Stimulated activated CD8-positive, alpha-beta memory T cell treated with anti-CD3 and anti-CD28 coated beads, Interleukin-4, amount 100 ng/mL, for 4 hours (primary cell): ENCODE data around the gene ADAMTS14.

ENCODE experiments used
- DNase-seq, 2 donors: peaks; one replicate each; pipeline ENCODE4 v3.0.0-alpha.2; 2020; ENCODE audit warnings: low read depth in 2 of 2, low spot score in 1 of 2

The ADAMTS14 gene

DNA sequence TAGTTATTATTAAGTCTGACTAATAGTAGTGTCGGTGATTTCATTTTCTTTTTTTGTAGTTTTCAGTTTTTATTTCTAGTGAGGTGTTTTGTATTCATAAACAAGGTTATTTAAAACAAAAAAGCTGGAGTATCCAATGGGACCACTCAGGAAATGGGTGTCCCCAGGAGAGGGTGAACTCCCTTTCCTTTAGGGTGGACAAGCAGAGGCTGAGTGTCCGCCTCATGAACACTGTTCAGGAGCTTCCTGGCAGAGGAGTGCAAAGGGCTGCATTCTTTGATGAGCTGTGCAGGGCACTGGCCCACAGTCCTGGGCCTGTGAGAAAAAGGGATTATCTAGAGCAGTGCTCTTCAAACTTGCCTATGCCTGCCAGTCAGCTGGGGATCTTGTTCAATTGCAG lies 56.0 kb downstream of the ADAMTS14 start:
- DNase-seq = no peak

DNA sequence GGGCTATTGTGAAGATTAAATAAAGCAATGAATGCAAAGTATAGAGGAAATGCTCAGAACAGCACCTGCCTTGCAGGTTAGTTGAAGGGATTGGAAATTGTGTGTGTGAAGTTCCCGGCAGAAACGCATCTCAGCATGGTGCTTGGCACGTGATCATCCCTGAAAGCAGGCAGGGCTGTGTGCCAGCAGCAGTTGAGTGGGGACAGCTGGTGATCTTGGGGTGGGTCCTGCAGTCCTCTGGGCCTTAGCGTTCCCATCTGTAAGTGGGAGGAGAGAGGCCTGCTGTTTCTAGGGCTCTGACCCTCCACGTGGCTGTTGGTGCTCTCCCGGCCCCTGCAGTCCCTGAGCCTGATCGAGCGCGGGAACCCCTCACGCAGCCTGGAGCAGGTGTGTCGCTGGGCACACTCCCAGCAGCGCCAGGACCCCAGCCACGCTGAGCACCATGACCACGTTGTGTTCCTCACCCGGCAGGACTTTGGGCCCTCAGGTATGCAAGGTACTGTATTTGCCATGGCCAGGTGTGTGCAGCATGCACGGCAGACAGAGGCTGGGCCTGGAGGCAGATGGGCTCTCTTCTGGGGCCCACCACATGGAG lies 57.6 kb downstream of the ADAMTS14 start:
- DNase-seq = no peak

DNA sequence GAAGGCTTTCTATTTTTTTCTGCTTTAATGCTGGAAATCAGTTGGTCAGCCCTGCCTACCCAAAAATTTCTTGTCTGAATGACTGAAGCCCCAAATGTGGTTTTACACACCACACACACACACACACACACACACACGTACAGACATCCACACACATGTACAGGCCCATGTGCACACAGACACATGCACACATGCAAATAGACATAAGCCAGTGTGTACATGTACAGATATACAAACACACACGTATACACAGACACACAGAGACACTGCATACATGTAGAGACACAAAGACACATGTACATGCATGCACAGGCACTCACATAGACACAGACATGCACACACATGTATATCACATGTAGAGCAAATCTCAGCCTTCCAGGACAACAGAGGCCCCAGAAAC lies 58.6 kb downstream of the ADAMTS14 start:
- no peak for DNase-seq

DNA sequence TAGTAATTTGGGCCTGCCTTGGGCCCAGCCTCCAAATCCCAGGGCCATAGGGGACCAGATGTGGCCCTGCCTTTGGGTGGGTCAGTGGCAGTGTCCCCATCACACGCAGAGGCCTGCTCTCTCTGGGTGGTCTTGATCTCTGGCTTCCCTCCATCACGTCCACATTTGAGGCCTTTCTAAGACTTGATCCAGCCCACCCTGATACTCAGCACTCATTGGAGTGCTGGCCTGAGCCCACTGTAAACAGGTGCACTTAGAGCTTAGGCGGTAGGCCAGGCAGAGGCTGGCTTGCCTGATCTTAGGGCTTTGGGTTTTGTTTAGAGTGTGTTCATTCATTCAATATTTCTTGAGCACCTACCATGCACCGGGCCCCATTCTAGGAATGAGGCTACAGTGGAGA lies 60.3 kb downstream of the ADAMTS14 start:
- DNase-seq = no peak

DNA sequence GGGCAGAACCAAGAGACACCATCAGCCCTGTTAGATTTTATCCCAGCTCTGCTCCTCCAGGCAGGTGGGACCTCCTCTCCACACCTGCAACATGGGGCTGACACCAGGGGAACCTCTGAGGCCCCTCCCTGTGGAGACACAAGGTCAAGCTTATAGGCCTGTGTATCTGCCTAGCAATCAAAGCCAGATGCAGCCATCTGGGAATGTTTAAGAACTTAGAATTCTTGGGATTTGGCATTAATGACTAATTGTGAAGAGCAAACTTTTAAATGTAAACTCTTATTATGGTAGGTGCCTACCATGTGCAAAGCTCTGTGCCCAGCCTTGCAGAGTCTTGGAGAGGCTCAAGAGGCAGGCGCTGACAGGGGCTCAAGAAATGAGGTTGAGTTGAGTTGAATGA lies 60.7 kb downstream of the ADAMTS14 start:
- no peak for DNase-seq

DNA sequence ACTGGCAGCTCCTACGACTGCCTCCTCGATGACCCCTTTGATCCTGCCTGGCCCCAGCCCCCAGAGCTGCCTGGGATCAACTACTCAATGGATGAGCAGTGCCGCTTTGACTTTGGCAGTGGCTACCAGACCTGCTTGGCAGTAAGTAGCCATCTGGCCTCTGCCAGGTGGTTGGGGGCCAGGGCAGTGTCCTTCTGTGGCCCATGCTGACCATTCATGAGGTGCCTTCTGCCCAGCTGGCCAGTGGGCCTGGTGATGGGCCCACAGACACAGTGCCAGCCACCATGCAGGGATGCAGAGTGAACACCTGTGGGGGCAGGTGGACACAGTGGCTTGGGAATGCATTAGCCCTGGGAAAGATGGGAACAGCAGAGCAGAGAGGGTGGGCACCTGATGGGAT lies 62.9 kb downstream of the ADAMTS14 start:
- no peak for DNase-seq

DNA sequence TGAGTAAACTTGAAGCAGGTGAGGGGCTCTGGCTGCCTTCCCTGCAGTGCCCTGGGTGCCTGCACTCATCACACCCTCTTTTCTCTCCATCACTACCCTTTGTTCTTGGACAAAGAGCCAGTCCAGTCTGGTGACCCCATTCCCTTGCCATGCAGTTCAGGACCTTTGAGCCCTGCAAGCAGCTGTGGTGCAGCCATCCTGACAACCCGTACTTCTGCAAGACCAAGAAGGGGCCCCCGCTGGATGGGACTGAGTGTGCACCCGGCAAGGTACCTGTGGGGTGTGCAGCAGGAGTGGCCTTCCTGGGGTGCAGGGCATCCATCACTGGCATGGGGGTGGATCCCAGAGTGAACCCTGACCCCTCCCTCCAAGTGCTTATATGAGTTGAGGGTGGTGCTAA lies 64.2 kb downstream of the ADAMTS14 start:
- no peak for DNase-seq

DNA sequence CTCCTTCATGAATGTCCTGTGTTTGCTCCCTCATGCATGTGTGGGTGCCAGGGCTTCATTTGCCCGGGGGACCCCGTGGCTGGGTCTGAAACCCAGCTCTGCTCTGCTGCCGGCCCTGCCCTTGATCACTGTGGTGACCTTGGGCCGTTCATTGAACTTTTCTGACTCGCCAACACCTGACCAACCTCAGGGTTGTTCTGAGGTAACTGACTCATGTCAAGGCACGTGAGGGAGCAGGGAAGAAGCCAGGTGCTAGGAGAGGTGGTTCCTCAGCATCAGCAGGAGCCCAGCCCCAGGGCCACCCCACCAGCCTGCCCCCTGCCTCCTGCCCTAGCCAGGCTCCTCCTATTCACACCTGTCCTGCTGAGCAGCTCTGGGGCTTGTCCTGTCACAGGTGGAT lies 64.9 kb downstream of the ADAMTS14 start:
- no peak for DNase-seq

DNA sequence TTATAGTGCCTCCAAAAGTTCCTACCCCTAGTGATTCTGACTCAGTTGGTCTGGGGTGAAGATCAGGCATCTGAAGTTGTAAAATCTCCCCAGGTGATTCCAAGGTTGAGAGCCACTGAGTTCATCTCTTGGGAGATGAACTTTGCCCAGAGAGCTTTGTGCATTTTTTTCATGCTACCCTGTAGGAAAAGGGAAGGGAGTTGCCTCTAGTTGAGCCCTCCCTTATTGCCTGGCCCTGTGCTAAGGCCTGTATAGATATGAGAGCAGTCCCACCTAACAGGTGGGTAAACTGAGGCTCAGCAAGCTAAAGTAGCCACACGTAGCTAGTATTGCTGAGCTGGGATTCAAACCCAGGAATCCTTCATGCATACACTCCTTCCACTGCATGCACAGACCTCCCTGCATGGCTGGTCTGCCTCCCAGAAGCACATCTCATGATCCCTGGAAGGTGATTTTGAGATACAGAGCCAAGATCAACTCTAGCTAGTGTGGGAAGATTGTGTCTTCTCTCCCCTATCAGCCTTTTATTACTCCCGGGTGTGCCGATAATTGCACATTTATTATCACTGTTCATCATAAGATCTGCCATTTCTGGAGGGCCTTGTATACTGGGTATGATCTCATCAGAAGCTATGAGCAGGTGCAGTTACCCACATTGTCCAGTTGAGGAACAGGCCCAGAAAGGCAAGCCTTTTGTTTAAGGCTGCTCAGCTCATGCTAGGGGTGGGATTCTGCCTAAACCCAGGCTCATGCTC lies 65.9 kb downstream of the ADAMTS14 start:
- no peak for DNase-seq

DNA sequence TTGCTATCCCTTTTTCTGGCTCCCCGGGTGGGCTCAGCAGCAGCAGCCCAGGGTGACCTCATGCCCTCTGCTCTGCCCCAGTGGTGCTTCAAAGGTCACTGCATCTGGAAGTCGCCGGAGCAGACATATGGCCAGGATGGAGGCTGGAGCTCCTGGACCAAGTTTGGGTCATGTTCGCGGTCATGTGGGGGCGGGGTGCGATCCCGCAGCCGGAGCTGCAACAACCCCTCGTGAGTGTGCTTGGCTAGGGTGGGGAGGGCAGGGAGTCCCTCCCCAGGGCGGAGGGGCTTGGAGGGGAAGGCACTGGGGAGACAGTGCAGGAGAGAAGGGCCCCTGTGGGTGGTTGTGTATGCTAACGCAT lies 66.4 kb downstream of the ADAMTS14 start:
- DNase-seq = no peak

DNA sequence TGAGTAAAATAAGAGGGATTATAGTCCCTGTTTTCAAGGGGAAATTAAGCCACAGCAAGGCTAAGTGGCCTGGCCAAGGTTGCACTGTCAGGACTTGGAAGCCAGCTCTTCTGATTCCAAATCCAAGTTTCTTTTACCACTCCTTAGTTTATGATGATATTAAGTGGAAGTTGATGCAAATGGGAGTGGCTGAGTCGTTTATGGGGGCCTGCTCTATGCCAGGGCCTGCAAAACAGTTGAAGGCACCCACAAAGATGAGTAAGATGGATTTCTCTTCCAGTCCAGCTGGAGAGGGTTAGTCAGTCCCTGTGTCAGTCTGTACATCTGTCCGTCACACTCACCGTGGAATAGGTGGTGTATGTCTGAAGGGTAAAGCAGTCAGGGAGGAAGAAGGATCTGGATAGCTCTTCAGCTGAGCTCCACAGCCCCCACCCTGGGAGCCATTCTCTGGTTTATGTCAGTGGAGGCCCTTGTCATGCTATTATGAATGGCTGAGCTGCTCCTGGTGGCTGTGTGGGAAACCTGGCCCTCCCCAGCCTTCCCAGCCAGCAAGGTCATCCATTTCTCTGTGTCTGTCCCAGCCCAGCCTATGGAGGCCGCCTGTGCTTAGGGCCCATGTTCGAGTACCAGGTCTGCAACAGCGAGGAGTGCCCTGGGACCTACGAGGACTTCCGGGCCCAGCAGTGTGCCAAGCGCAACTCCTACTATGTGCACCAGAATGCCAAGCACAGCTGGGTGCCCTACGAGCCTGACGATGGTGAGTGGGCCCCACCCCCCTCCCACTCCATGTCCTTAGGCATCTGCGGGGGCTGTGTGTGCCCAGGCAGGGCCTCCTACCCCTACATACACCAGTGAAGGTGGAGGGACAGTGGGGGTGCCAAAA lies 68.3 kb downstream of the ADAMTS14 start:
- no peak for DNase-seq

DNA sequence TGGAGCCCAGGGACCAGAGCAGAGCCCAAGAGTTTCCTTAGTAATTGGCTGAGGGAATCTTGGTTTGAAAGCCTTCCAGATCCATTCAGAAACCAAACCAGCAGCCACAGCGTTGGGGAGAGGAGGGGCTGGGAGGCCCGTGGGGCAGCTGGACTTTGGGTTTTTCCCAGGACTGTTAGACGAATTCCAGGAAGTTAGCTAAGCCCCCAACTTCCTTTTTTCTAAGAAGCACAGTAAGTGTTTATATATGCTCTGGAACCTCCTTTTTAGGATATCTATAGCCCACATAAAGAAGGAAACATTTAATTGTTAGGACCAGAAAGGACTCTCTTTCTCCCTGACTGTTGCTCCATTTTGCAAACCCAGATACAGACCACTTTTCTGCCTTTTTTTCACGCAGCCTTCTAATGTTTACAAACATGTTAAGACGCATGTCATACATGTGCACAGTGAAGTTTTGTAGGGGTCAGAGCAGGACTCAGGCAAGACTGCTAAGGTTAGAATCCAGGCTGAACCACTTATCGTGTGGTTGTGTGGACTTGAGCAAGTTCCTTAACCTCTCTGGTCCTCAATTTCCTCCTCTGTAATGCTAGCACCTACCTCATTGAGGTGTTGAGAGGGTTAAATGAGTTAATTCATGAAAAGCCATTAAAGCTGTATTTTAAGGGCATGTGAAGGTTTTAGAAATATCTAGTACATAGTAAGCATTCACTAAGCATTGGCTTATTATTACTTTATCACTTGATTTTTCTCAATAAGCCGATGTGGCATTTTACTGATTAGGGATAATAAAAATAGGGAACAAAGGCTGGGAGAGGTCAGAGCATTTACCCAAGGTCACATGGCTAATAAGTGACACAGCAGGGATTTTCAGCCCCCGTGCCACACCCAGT lies 70.5 kb downstream of the ADAMTS14 start:
- DNase-seq = no peak

DNA sequence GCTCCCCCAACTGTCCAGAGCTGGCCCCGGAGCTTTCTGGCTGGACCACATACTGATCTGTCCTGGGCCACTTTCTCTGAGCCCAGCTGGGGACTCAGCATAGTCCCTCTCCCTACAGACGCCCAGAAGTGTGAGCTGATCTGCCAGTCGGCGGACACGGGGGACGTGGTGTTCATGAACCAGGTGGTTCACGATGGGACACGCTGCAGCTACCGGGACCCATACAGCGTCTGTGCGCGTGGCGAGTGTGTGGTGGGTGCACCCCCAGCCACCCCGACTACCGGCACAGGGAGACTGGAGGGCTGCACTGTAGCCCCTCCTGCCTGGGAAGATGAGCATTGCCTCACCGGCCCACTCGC lies 71.1 kb downstream of the ADAMTS14 start:
- DNase-seq = no peak

DNA sequence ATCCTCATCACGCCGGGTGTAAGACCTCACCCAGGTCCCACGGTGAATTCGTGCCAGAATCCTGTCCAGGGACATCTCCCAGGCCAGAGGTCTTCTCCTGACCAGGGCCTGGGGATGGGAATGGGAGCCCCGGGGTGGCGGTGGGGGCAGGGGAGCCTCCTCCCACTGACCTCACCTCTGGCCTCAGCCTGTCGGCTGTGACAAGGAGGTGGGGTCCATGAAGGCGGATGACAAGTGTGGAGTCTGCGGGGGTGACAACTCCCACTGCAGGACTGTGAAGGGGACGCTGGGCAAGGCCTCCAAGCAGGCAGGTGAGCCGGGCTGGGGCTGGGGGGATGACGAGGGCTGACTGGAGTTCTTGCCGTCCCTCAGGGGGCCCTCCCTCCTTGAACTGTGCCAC lies 71.6 kb downstream of the ADAMTS14 start:
- no peak for DNase-seq

DNA sequence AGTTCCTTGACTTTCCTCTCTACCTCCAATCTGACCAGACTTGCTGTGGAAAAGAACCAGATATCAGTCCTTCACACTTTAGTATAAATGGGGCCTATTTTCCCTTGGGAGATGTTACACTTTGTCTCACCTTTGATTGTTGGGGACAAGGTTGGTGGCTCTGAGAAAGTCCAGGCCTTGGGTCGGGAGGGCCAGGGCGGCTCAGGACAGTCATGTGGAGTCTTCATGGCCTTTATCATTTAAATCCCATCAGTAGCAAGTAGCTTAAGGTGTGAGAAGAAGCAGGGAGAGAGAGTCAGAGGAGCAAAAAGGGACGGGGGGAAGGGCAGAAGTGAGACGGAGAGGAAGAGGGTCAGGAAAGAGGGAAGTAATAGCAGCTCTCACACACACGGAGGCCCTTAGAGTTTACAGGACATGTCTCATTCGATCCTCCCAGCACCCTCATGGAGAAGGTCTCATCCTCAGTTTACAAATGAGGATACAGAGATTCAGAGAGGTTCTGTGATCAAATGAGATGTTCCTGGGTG lies 72.4 kb downstream of the ADAMTS14 start:
- no peak for DNase-seq

DNA sequence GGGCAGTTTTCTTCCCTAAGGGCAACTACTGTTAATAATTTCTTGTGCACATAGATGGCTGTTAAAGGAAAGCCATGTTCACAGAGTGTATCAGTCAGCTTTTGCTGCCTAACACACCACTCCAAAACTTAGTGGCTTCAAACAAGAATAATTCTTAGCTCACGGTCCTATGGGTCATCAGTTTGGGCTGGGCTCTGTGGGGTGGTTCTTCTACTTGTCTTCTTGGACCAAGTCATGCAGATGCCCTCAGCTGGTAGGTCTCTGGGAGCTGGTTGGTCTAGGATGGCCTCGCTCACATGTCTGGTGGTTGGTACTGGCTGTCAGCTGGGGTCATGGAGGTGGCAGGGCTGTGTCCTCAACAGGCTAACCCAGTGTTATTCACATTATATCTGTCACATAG lies 73.2 kb downstream of the ADAMTS14 start:
- no peak for DNase-seq

DNA sequence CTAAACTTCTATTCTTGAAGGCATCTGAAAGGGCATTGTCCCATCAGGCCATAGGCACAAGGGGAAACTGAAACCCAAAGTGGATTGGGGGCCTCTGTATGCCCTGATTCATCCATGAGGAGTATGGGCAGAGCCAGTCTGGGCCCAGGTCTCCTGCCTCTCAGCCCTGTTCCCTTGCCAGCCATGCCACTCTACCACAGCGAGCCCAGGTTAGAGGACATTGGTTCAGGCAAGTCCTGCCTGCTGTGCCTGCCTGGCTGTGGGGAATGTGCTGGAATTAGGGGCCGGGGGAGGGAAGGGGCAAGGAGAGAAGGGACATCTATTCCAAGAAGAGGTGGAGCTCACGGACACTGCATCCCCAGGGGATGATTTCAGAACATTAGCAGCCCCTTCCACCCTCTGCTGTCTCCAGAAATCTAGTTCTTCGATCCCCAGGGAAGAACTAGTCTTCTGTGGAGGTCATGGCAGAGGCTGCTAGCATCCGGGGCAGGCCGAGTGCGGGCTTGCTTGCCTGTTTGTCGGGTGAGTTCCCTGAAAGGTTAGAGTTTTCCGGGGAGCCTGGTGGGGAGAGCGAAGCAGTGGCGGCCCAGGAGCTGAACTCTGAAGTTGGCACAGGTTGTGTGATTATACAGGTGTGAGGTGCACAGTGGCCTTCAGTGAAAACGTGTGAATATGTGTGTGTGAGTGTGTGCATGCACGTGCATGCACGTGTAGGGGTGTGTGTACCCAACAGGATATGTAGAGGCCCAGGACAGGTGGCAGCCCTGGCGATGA lies 75.1 kb downstream of the ADAMTS14 start:
- DNase-seq = no peak

DNA sequence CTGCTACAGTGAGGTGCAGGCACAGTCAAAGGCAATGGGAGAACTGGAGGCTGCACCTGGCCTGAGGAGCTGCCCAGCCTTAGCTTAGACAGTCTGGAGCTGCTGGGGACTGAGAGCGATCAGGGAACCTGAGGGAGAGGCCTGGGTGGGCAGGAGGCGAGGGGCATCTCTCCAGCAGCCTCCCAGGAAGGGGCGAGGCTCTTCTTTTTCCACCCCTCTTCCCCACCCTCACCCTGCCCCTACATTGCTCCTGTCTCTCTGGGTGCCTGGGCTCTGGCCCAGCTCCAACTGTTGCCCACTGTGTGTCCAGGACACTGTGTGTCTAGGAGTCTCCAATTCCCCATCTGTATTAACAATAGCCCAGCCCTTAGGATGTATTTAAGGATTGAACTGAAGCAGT lies 76.0 kb downstream of the ADAMTS14 start:
- no peak for DNase-seq

DNA sequence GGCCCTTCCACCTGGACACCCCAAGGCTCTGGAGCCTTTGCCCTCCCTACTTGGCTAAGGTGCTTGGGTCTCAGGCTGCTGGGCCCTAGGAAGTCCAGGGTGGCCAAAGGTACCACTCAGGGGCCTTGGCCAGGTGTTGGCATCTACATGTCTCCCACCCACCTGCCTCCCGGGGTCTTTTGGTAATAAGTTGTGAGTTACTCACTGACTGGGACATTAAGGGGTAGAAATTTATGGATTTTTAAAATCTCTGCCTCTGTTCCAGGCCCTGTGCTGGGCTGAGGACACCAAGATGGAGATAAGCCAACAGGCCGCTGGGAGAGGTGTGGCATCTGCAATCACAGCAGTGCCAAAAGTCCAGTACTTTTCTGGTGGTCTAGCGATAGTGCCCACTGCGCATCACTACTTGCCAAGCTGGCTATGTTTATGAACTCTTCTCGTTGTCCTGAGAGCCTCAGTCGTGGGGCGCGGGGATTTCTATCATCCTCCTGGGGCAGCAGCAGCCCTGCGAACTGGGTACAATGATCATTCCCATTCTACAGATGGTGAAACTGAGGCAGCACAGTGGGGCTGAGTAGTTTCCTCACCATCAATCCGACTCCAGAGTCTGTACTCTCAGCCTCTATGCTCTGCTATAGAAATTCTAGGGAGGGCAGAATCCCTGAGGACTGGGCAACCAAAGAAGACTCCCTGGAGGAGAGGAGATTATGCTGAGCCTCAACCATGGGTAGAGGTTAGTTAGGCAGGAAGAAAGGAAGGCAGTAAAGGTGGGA lies 76.7 kb downstream of the ADAMTS14 start:
- no peak for DNase-seq

DNA sequence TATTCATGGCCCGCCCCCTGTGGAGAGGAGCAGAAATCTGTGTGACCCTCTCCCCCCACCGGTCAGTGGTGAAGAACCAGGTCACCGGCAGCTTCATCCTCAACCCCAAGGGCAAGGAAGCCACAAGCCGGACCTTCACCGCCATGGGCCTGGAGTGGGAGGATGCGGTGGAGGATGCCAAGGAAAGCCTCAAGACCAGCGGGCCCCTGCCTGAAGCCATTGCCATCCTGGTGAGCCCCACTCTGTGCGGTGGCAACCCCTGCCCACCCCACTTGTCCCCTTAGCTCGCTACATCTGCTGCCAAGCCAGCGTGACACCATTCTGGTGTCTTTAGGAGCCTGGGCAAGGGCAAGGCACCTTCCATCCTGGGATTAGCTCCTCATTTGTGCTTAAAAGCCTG lies 77.5 kb downstream of the ADAMTS14 start:
- DNase-seq = no peak
